Transverse colon (tissue), 4 donors: ENCODE data around the gene CRIP1. TPM values are rescaled to one million over a fixed set of nuclear protein-coding genes. Genes with fewer than 3 reads are reported as not detected.

Experiments used
- DNase-seq: peaks from one replicate; pipeline ENCODE4 v3.0.0-alpha.2; 2019
- H3K27ac ChIP-seq, 4 donors: fragments of 200-600 bp; sonication (generic); 2 replicates each; pipeline ENCODE4 v1.5.1; 2016 to 2018; ENCODE audit warnings: inconsistent platforms in 4 of 4
- H3K27me3 ChIP-seq: fragments of 200-600 bp; sonication (generic); 2 replicates; pipeline ENCODE4 v1.5.1; 2017; ENCODE audit warnings: inconsistent platforms
- H3K36me3 ChIP-seq, 4 donors: fragments of 200-600 bp; sonication (generic); 2 replicates each; pipeline ENCODE4 v1.5.1; 2017 to 2019; ENCODE audit warnings: inconsistent platforms in 4 of 4
- H3K4me1 ChIP-seq, 4 donors: fragments of 200-600 bp; sonication (generic); 2 replicates each; pipeline ENCODE4 v1.5.1; 2017 to 2020; ENCODE audit warnings: inconsistent platforms in 4 of 4
- H3K4me3 ChIP-seq, 4 donors: fragments of 200-600 bp; sonication (generic); 1 replicate in 1 of 4; 2 replicates in 3 of 4; pipeline versions ENCODE4 v1.5.1 to v1.6.1; 2017 to 2019; ENCODE audit warnings: inconsistent platforms in 4 of 4
- H3K9me3 ChIP-seq, 2 donors: fragments of 200-600 bp; sonication (generic); 2 replicates each; pipeline ENCODE4 v1.5.1; 2017 to 2019; ENCODE audit warnings: inconsistent platforms in 2 of 2
- EP300 ChIP-seq: sonication (generic); formaldehyde crosslinking; IDR thresholded peaks from one replicate; pipeline ENCODE4 v1.6.1; 2017; ENCODE audit warnings: antibody characterized with exemption, low read depth
- POLR2A ChIP-seq: fragments of 450-650 bp; IDR thresholded peaks from one replicate; pipeline ENCODE4 v1.6.1; 2016; ENCODE audit warnings: antibody characterized with exemption, mild to moderate bottlenecking, moderate library complexity
- POLR2AphosphoS5 ChIP-seq, 3 donors: sonication (generic); formaldehyde crosslinking; IDR thresholded peaks; one replicate each; pipeline ENCODE4 v1.6.1; 2016; ENCODE audit warnings: antibody characterized with exemption in 3 of 3
- WGBS, 2 donors: methylation state at CpG; one replicate each; pipeline ENCODE4 v1.1.5; 2018; ENCODE audit warnings: low coverage in 1 of 2; 5-methylcytosine and 5-hydroxymethylcytosine counted together
- in situ Hi-C, 4 donors: fragments of 200-750 bp; cut with MboI; loops; one replicate each; pipeline versions ENCODE4 v1.15.0 to v1.15.1; 2017; ENCODE audit warnings: low sequenced_read_pairs in 3 of 4, low pct_ligation_motif_present in 1 of 4, low pct_unique_long_range_greater_than_20kb in 1 of 4
- intact Hi-C: fragments of 100-400 bp; cut with DNase I; formaldehyde crosslinking; loops from one replicate; pipeline ENCODE4 v1.15.1; 2023; ENCODE audit warnings: low total_unique reads
- total RNA-seq, 4 donors: library from RNA; depleted of rRNA; stranded (reverse); fragments of >200 nt; gene quantifications; one replicate each; pipeline ENCODE4 v1.1.0, GENCODE V29; 2016
- TF ChIP-seq, protein P1 (sequence below), 5 experiments: fragments of 200-600 bp in 3 of 5; fragments of 450-650 bp in 2 of 5; sonication (generic) in 3 of 5; IDR thresholded peaks; 1 replicate in 2 of 5; 2 replicates in 3 of 5; pipeline ENCODE4 v1.5.1; 2016 to 2017; ENCODE audit warnings: antibody characterized with exemption in 5 of 5, inconsistent platforms in 3 of 5, mild to moderate bottlenecking in 2 of 5, moderate library complexity in 1 of 5

The CRIP1 gene
- total RNA-seq, 4 donors from 2014 or later = 16.9 to 246 (median 63.0) TPM; not detected in 1

DNA sequence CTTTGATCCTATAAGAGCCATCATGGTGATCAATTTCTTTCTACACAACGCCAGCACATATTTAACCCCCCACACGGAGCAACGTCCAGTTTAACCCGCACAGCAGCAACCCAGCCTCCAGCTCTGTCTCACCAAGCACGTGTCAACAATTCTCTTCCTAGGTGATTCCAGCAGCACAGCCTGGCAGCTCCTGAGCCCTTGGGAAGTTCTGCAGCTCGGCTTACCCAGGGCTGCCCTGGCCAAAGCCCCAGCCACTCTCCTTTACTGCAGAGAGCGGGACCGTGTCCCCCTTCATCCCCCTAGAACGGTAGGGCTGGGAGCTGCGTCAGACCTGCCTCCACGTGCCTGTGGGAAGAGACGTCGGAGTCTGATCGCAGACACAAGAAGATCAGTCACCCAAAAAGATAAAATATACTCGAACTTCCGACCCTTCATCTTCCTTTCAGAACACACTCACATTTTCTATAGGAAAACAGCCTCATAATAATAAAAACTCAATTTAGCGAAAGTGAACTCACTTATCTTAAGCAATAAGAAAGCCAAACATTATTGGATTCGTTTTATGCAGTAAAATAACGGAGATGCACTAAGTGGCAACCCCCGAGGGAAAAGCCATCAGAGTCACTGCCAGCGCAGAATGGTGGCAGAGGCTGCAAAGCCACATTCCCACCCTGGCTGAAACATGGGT is 47.3 kb downstream of the CRIP1 start:
- H3K4me1 ChIP-seq = peaks cover 0 to 12% (median 10%) of the 10 kb centered on the region in 4 donors
- no peak overlapping the region for H3K27ac ChIP-seq
- H3K9me3 ChIP-seq = no peaks in the 10 kb centered on the region
- no peak overlapping the region for H3K4me3 ChIP-seq
- intact Hi-C loops = no loop called here
- no peaks in the 10 kb centered on the region for H3K36me3 ChIP-seq
- TF ChIP-seq POLR2AphosphoS5 (IDR thresholded peaks at IDR 0.05) = no peak
- TF ChIP-seq, protein P1, sequence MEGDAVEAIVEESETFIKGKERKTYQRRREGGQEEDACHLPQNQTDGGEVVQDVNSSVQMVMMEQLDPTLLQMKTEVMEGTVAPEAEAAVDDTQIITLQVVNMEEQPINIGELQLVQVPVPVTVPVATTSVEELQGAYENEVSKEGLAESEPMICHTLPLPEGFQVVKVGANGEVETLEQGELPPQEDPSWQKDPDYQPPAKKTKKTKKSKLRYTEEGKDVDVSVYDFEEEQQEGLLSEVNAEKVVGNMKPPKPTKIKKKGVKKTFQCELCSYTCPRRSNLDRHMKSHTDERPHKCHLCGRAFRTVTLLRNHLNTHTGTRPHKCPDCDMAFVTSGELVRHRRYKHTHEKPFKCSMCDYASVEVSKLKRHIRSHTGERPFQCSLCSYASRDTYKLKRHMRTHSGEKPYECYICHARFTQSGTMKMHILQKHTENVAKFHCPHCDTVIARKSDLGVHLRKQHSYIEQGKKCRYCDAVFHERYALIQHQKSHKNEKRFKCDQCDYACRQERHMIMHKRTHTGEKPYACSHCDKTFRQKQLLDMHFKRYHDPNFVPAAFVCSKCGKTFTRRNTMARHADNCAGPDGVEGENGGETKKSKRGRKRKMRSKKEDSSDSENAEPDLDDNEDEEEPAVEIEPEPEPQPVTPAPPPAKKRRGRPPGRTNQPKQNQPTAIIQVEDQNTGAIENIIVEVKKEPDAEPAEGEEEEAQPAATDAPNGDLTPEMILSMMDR (IDR thresholded peaks at IDR 0.05) = no peak
- TF ChIP-seq POLR2A = no peak
- no peak for TF ChIP-seq EP300
- 65 to 66% methylated on average over 6 to 21 of the region's 21 CpGs for WGBS, 2 donors
- no peak for DNase-seq
- in situ Hi-C loops = no loop called here
- peaks cover 46% of the 10 kb centered on the region for H3K27me3 ChIP-seq

DNA sequence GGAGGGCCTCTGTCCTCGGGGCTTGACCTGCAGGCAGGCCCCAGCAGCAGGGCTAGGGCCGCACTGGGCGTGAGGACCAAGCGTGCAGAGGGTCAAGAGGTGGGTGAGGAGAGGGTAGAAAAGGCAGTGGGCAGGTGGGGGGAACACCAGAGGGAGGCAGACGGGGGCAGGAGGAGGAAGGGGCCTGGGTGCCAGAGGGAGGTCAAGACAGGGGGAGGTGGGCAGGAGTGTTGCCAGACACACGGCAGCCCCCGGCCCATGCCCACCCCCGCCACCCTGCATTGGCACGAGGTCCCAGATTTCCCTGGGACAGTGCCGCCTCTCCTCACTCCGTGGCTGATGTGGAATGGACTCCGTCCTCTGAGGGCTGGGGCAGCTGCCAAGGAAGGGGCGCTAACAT is 47.9 kb downstream of the CRIP1 start:
- Histone ChIP-seq H3K27ac (no peak overlapping the region), H3K27me3 (peaks cover 40% of the 10 kb centered on the region), H3K36me3 (no peaks in the 10 kb centered on the region), H3K4me1 (peaks cover 0 to 5% (median 4%) of the 10 kb centered on the region in 4 donors), H3K9me3 (no peaks in the 10 kb centered on the region), H3K4me3 (no peak overlapping the region)
- TF ChIP-seq POLR2AphosphoS5 (IDR thresholded peaks at IDR 0.05) = no peak
- no peak for TF ChIP-seq POLR2A
- TF ChIP-seq, protein P1 (IDR thresholded peaks at IDR 0.05) = no peak
- no peak for TF ChIP-seq EP300
- intact Hi-C loops = no loop called here
- no peak for DNase-seq
- in situ Hi-C loops = no loop called here
- WGBS, 2 donors = 58% methylated on average over 13 of the region's 13 CpGs; no CpG with 5 or more reads in 1 of the 2 donors

DNA sequence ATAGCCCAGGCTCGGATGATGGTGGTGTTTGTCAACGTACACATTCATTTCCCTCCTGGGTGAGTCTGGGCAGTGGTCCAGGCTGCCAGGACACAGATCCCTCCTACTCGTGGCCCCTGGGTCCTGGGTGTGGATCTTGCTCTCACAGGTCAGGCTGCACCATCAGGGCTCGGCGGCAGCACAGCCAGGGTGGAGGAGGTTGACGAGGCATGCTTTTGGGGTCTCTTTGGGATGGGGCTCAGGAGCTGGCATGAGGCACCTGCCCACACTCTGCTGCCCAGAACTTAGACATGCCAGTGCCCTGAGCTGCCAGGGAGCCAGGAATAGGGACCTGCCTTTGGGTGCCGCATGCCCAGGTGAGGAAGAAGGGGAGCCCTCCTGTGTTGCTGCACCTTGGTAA is 49.4 kb downstream of the CRIP1 start:
- intact Hi-C loops (no loop called here), in situ Hi-C loops (no loop called here)
- WGBS, 2 donors = 80% methylated on average over 7 of the region's 7 CpGs; no CpG with 5 or more reads in 1 of the 2 donors
- no peak for DNase-seq
- no peaks in the 10 kb centered on the region for H3K9me3 ChIP-seq
- H3K36me3 ChIP-seq = no peaks in the 10 kb centered on the region
- no peak for TF ChIP-seq EP300
- no peak for TF ChIP-seq POLR2AphosphoS5 (IDR thresholded peaks at IDR 0.05)
- TF ChIP-seq, protein P1 (IDR thresholded peaks at IDR 0.05) = no peak
- TF ChIP-seq POLR2A = no peak
- H3K27me3 ChIP-seq = peaks cover 30% of the 10 kb centered on the region
- H3K27ac ChIP-seq = no peak overlapping the region
- no peaks in the 10 kb centered on the region for H3K4me1 ChIP-seq
- no peak overlapping the region for H3K4me3 ChIP-seq

DNA sequence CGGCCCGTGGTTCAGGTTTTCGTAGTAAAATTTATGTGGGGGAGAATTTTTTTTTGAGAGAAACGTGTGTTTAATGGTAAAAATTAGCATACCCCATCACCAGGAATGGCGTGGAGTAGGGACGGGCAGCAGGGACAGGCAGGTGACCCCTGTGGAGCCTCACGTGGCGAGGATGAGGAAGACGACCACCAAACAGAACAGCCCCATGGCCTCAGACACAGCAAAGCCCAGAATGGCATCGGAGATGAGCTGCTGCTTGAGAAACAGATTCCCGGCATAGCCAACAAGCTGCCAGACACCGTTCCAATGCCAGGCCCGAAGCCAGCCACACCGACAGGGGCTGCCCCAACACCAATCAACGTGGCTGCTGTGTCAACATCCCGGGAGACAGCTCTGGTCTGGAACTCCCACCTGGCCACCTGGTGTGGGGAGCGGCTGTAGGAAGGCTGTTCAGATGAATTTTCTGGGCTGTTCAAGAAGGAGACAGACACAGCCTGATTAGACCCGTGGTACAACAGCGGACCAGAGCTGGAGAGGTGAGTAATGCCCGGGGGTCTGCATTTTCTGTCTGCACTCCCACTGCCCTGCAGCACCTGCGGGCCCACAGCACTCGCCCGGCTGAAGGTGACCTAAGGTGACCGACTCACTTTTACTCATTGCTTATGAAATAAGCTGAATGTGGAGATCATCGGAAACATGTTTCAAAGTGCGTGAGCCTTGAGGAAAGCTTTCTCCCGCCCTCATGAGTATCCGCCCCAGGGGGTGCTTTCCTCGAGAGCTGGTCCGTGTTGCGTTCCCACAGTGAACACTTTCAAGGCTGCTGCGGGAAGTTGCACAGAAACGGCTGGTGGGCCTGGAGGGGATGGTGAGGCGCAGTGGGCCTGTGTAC is 50.2 kb downstream of the CRIP1 start:
- TF ChIP-seq POLR2A (no peak), EP300 (no peak), POLR2AphosphoS5 (IDR thresholded peaks at IDR 0.05) (no peak)
- TF ChIP-seq, protein P1 (IDR thresholded peaks at IDR 0.05) = no peak
- Histone ChIP-seq H3K4me3 (no peak overlapping the region), H3K4me1 (no peaks in the 10 kb centered on the region), H3K9me3 (no peaks in the 10 kb centered on the region), H3K27ac (no peak overlapping the region), H3K27me3 (peaks cover 33% of the 10 kb centered on the region), H3K36me3 (no peaks in the 10 kb centered on the region)
- in situ Hi-C loops = no loop called here
- DNase-seq = no peak
- WGBS, 2 donors = 38 to 61% methylated on average over 2 to 34 of the region's 34 CpGs
- intact Hi-C loops = no loop called here
